Lung (tissue), 12 donors: Measurements from ENCODE around the gene SAMD3. TPM values are rescaled to one million over a fixed set of nuclear protein-coding genes. Genes with fewer than 3 reads are reported as not detected.

ENCODE experiments used
- ATAC-seq: fragments of 200-7000 bp; cut with Tn5 transposase; one replicate; pipeline ENCODE4 v1.9.1; 2020; ENCODE audit warnings: moderate number of reproducible peaks; ENCODE audit not compliant: insufficient read depth, low FRiP score
- DNase-seq, 3 donors: peaks; one replicate each; pipeline ENCODE4 v3.0.0-alpha.2; 2013 to 2017
- H3K27ac ChIP-seq, 2 donors: one replicate each; pipeline ENCODE4 v1.5.1; 2013; ENCODE audit warnings: mild to moderate bottlenecking in 2 of 2, moderate library complexity in 2 of 2, control low read depth in 1 of 2, inconsistent platforms in 1 of 2, low read depth in 1 of 2, low read length in 1 of 2
- H3K27me3 ChIP-seq, 3 donors: one replicate each; pipeline ENCODE4 v1.5.1; 2013; ENCODE audit warnings: low read length in 2 of 3; ENCODE audit not compliant: control insufficient read depth in 3 of 3, insufficient read depth in 3 of 3
- H3K36me3 ChIP-seq, 4 donors: one replicate each; pipeline ENCODE4 v1.5.1; 2013; ENCODE audit warnings: low read length in 4 of 4, mild to moderate bottlenecking in 1 of 4, moderate library complexity in 1 of 4; ENCODE audit not compliant: control insufficient read depth in 4 of 4, insufficient read depth in 4 of 4
- H3K4me1 ChIP-seq, 5 donors: one replicate each; pipeline ENCODE4 v1.5.1; 2013; ENCODE audit warnings: low read length in 5 of 5, mild to moderate bottlenecking in 2 of 5, moderate library complexity in 1 of 5; ENCODE audit not compliant: control insufficient read depth in 5 of 5, insufficient read depth in 5 of 5
- H3K4me3 ChIP-seq: one replicate; pipeline ENCODE4 v1.5.1; 2013; ENCODE audit warnings: mild to moderate bottlenecking, control low read depth, moderate library complexity
- H3K9ac ChIP-seq, 2 donors: one replicate each; pipeline ENCODE4 v1.5.1; 2013; ENCODE audit warnings: low read length in 2 of 2, control low read depth in 1 of 2; ENCODE audit not compliant: insufficient read depth in 1 of 2
- H3K9me3 ChIP-seq, 4 donors: one replicate each; pipeline ENCODE4 v1.5.1; 2013; ENCODE audit warnings: low read length in 3 of 4, mild to moderate bottlenecking in 1 of 4, moderate library complexity in 1 of 4; ENCODE audit not compliant: control insufficient read depth in 4 of 4, insufficient read depth in 3 of 4
- WGBS, 2 donors: extraction: QIAGEN DNeasy Blood & Tissue Kit; methylation state at CpG; one replicate each; pipeline ENCODE4 v1.1.7; 2013; 5-methylcytosine and 5-hydroxymethylcytosine counted together
- polyA plus RNA-seq, 2 donors: library from polyadenylated mRNA; stranded (reverse); fragments of 200-250 nt; gene quantifications; one replicate each; pipeline ENCODE4 v1.2.1, GENCODE V29; 2013
- total RNA-seq, 2 donors: library from RNA; depleted of rRNA in 1 of 2; stranded (reverse); fragments of >200 nt in 1 of 2; gene quantifications; one replicate each; pipeline ENCODE4 v1.2.1, GENCODE V29; 2014 to 2021
- TF ChIP-seq, protein P1 (sequence below): IDR thresholded peaks from 2 replicates; pipeline ENCODE4 v1.5.1; 2012; ENCODE audit warnings: mild to moderate bottlenecking; ENCODE audit errors: control extremely low read depth, extremely low read depth
- donor health status: control.
- donor health status: control.
- donor health status: Bipolar disorder and iron deficiency.
- donor health status: healthy.
- donor health status: DM: yes; HTN: yes; CAD: no.

Gene SAMD3
- total and polyA plus RNA-seq, 4 donors = 0.71 to 5.9 (median 2.0) TPM

DNA sequence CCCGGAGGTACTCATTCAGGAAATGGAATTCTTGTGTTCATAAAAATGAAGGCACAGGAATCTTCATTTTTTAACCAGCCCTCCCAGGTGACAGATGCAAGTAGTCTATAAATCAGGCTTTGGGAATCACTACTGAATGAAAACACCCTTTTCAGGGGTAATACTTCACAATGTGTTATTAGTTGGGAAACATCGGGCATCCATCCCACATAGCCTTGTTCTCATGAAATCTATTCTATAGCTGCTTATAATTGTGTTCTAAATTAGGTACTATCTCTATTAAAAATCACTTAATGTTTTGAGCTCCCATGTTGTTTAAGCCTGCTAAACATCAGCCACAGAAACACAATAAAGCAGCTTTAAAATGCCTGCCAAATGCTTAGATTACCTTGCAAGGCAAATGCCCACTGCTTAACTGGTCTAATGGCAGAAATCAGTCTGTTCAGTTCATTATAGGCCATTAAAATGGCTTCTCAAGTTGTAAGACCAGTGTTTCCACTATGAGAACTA is 109.5 kb downstream of the SAMD3 start:
- DNase-seq (peak; percentile 45 to 93 (median 89)), ATAC-seq (no peak)

DNA sequence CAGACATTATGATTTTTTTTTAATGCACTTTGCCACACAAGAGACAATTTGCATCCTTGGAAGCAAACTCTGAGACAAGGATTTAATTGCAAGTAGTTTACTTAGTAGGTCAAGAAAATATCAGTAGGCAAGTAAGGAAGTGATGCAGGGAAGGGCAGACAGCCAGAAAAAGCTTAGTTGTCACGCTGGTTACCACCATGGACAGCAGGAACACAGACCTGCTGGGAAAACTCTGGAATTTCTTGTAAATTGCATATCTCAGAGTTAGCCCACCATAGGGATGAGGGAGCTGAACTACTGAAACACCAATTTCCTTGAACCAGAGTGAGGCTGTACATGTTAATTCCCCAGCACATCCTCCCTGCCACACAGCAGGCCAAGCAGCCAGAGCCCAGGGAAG is 111.7 kb downstream of the SAMD3 start:
- 95% methylated on average over 1 of the region's 1 CpG for WGBS, 2 donors
- no peak for ATAC-seq
- H3K27me3 ChIP-seq = no peaks in the 10 kb centered on the region
- peaks cover 0 to 6% (median 0%) of the 10 kb centered on the region in 4 donors for H3K36me3 ChIP-seq
- TF ChIP-seq, protein P1, sequence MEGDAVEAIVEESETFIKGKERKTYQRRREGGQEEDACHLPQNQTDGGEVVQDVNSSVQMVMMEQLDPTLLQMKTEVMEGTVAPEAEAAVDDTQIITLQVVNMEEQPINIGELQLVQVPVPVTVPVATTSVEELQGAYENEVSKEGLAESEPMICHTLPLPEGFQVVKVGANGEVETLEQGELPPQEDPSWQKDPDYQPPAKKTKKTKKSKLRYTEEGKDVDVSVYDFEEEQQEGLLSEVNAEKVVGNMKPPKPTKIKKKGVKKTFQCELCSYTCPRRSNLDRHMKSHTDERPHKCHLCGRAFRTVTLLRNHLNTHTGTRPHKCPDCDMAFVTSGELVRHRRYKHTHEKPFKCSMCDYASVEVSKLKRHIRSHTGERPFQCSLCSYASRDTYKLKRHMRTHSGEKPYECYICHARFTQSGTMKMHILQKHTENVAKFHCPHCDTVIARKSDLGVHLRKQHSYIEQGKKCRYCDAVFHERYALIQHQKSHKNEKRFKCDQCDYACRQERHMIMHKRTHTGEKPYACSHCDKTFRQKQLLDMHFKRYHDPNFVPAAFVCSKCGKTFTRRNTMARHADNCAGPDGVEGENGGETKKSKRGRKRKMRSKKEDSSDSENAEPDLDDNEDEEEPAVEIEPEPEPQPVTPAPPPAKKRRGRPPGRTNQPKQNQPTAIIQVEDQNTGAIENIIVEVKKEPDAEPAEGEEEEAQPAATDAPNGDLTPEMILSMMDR = no peak
- H3K9me3 ChIP-seq = peaks cover 0 to 3% (median 0%) of the 10 kb centered on the region in 4 donors
- H3K4me3 ChIP-seq = no peak overlapping the region
- no peak for DNase-seq
- no peak overlapping the region for H3K9ac ChIP-seq
- no peak overlapping the region for H3K27ac ChIP-seq
- peaks cover 0 to 19% (median 2%) of the 10 kb centered on the region in 5 donors for H3K4me1 ChIP-seq

More for the DNA sequence above, 109.5 kb downstream of the SAMD3 start:
- Histone ChIP-seq H3K9ac (no peak overlapping the region), H3K27ac (no peak overlapping the region), H3K4me1 (peaks cover 0 to 19% (median 2%) of the 10 kb centered on the region in 5 donors), H3K36me3 (peaks cover 0 to 3% (median 0%) of the 10 kb centered on the region in 4 donors), H3K27me3 (no peaks in the 10 kb centered on the region), H3K4me3 (no peak overlapping the region), H3K9me3 (peaks cover 0 to 3% (median 0%) of the 10 kb centered on the region in 4 donors)
- TF ChIP-seq, protein P1 = no peak
- 92 to 95% methylated on average over 2 of the region's 2 CpGs for WGBS, 2 donors

DNA sequence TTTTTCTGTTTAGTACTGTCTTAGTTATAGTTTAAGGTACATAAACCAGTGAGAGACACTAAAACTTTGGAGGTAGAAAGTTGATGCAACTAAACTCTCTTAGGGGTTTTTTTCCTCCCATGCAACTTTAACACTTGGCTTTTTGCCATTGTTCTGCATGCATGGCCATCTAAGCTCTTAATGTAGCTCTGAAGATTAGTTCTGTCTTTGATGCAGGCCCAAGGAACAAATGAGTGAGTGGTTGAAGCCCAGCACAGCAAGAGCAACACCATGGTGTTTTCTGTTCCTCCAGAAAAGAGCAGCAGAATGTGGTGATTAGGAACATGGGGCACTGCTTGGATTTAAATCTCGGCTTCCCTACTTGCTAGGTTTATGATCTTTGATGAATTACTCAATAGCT is 115.0 kb downstream of the SAMD3 start:
- no peaks in the 10 kb centered on the region for H3K27me3 ChIP-seq
- H3K9ac ChIP-seq = no peak overlapping the region
- no peak overlapping the region for H3K27ac ChIP-seq
- ATAC-seq (no peak), DNase-seq (peak in 2 of 3 donors; percentile 31 to 50)
- H3K4me3 ChIP-seq = no peak overlapping the region
- H3K9me3 ChIP-seq = peaks cover 0 to 3% (median 0%) of the 10 kb centered on the region in 4 donors
- 89 to 100% methylated on average over 1 of the region's 1 CpG for WGBS, 2 donors
- TF ChIP-seq, protein P1 = no peak
- peaks cover 0 to 4% (median 2%) of the 10 kb centered on the region in 5 donors for H3K4me1 ChIP-seq
- peaks cover 0 to 6% (median 0%) of the 10 kb centered on the region in 4 donors for H3K36me3 ChIP-seq
